Vagina (tissue), 2 donors: ENCODE results near the gene SALL1.

Source experiments
- CTCF ChIP-seq, 3 experiments: fragments of 450-650 bp in 2 of 3; fragments of 200-600 bp in 1 of 3; sonication (generic) in 1 of 3; IDR thresholded peaks; one replicate each; pipeline ENCODE4 v1.5.1; 2017 to 2019; ENCODE audit warnings: antibody characterized with exemption in 3 of 3, mild to moderate bottlenecking in 2 of 3, moderate library complexity in 2 of 3
- POLR2A ChIP-seq, 2 donors: fragments of 450-650 bp; IDR thresholded peaks; one replicate each; pipeline ENCODE4 v1.6.1; 2017; ENCODE audit warnings: antibody characterized with exemption in 2 of 2, mild to moderate bottlenecking in 2 of 2, moderate library complexity in 2 of 2

GRCh38 chr16:51180719-51181502 lies 29.8 kb upstream of the SALL1 start:
- TF ChIP-seq CTCF (IDR thresholded peaks at IDR 0.05) (no peak), POLR2A (IDR thresholded peaks at IDR 0.05) (no peak)
